ENCODE measurements around the gene MS4A15.
"Not testable (repeated sequence)": the region's sequence is repeated elsewhere in the genome, so short reads cannot be mapped to it uniquely, and the experiment has no call there.

MS4A15 gene

GRCh38 chr11:60756307-60757032 lies at the start of gene MS4A15:
TSS of gene MS4A15 (plus strand) at chr11:60756867. CDS start at chr11:60763734, 6,867 bp downstream.
- DNase-seq: no peak

GRCh38 chr11:60706931-60707330 lies 49.7 kb upstream of the MS4A15 start:
- DNase-seq: no peak

- DNase-seq: no peak
Observed at GRCh38 chr11:60710482-60710881, 46.2 kb upstream of the MS4A15 start.

GRCh38 chr11:60711276-60711675 lies 45.4 kb upstream of the MS4A15 start:
- no peak for DNase-seq

GRCh38 chr11:60713423-60713822 lies 43.2 kb upstream of the MS4A15 start:
- DNase-seq: not testable (repeated sequence)

- no peak for DNase-seq
Observed at GRCh38 chr11:60717956-60718355, 38.7 kb upstream of the MS4A15 start.

- DNase-seq: no peak
Observed at GRCh38 chr11:60718524-60719316, 37.9 kb upstream of the MS4A15 start.

- DNase-seq: no peak
Observed at GRCh38 chr11:60719391-60719790, 37.3 kb upstream of the MS4A15 start.

GRCh38 chr11:60720460-60720859 lies 36.2 kb upstream of the MS4A15 start:
- no peak for DNase-seq

GRCh38 chr11:60724420-60724819 lies 32.2 kb upstream of the MS4A15 start, which contains the start of gene MS4A18:
TSS of gene MS4A18 (plus strand) at chr11:60724720.
- no peak for DNase-seq

- DNase-seq: no peak
Observed at GRCh38 chr11:60725592-60725991, 31.1 kb upstream of the MS4A15 start.

- DNase-seq: no peak
Observed at GRCh38 chr11:60731586-60731985, 25.1 kb upstream of the MS4A15 start.

GRCh38 chr11:60734279-60734678 lies 22.4 kb upstream of the MS4A15 start:
- DNase-seq: no peak

GRCh38 chr11:60739114-60739513 lies 17.6 kb upstream of the MS4A15 start:
- DNase-seq: no peak

GRCh38 chr11:60740573-60740972 lies 16.1 kb upstream of the MS4A15 start:
- no peak for DNase-seq

- no peak for DNase-seq
Observed at GRCh38 chr11:60741421-60741820, 15.2 kb upstream of the MS4A15 start.

GRCh38 chr11:60743058-60743457 lies 13.6 kb upstream of the MS4A15 start:
- DNase-seq: no peak

GRCh38 chr11:60744114-60744513 lies 12.6 kb upstream of the MS4A15 start:
- no peak for DNase-seq

- no peak for DNase-seq
Observed at GRCh38 chr11:60747359-60747873, 9.3 kb upstream of the MS4A15 start.

- DNase-seq: no peak
Observed at GRCh38 chr11:60748225-60748624, 8.4 kb upstream of the MS4A15 start.

- DNase-seq: no peak
Observed at GRCh38 chr11:60748821-60749220, 7.8 kb upstream of the MS4A15 start.

- DNase-seq: no peak
Observed at GRCh38 chr11:60750911-60751310, 5.8 kb upstream of the MS4A15 start.

GRCh38 chr11:60753309-60753708 lies 3.4 kb upstream of the MS4A15 start:
- no peak for DNase-seq

GRCh38 chr11:60754887-60755286 lies 1.8 kb upstream of the MS4A15 start:
- no peak for DNase-seq

All from stimulated activated CD8-positive, alpha-beta memory T cell treated with anti-CD3 and anti-CD28 coated beads, Interleukin-4, amount 100 ng/mL, for 48 hours (primary cell).